GM18519 (cell line): ENCODE data around the gene CACFD1.

Source experiments
- ATAC-seq: cut with Tn5 transposase; IDR thresholded peaks from one replicate; pipeline ENCODE4 v1.9.1; 2021; ENCODE audit warnings: mild to moderate bottlenecking, moderate library complexity; ENCODE audit not compliant: unreplicated experiment, low FRiP score

CACFD1 gene

GRCh38 chr9:133477461-133477860 is 17.7 kb downstream of the CACFD1 start:
- ATAC-seq: no peak

DNA sequence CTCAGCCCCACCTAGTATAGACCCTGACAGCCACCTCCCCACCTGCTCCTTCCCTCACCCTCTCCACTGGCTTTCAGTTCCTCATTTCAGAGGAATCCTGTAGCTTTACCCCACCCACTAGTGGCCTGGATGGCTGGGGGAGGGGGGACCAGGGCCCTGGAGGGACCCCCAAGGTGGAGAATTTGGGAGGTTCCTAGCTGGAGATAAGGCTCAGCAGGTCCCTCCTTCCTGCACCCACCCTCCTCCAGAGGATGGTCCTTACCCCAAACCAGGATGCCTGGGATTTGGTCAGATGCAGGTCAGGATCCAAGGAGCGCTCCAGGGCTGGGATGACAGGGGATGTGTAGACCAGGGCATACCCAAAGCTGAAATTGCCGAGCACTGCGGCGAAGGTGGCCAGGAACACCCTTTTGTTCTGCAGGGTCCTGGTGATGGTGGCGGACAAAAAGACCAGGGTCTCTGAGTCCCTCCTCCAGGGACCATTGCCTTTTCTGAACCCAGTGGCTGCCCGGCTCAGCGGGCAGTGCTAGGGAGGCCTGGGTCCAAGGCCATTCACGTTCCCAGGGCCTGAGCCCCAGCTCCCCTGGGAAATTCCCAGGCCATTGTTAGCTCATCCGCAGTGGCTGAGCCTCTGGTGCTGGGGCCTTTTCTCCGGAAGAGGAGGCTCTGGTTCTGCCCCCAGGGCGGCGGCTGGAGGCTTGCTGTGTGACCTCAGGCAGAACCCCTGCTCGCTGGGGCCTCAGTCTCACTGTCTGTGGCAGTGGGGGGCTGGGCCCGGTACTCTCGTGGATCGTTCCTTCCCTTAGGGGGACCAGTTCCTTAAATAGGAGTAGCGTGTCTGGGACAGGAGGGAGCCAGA is 18.4 kb downstream of the CACFD1 start:
- ATAC-seq: peak; percentile 14

GRCh38 chr9:133478851-133479711 is 19.3 kb downstream of the CACFD1 start, which contains the start of gene SLC2A6:
SLC2A6 (minus strand) TSS chr9:133479099; CDS start chr9:133479059, 40 bp downstream.
- ATAC-seq: peak; percentile 74

- ATAC-seq: no peak
These were observed 23.8 kb downstream of the CACFD1 start for GRCh38 chr9:133483611-133484010.

- no peak for ATAC-seq
These were observed 25.1 kb downstream of the CACFD1 start for GRCh38 chr9:133484671-133485437.

DNA sequence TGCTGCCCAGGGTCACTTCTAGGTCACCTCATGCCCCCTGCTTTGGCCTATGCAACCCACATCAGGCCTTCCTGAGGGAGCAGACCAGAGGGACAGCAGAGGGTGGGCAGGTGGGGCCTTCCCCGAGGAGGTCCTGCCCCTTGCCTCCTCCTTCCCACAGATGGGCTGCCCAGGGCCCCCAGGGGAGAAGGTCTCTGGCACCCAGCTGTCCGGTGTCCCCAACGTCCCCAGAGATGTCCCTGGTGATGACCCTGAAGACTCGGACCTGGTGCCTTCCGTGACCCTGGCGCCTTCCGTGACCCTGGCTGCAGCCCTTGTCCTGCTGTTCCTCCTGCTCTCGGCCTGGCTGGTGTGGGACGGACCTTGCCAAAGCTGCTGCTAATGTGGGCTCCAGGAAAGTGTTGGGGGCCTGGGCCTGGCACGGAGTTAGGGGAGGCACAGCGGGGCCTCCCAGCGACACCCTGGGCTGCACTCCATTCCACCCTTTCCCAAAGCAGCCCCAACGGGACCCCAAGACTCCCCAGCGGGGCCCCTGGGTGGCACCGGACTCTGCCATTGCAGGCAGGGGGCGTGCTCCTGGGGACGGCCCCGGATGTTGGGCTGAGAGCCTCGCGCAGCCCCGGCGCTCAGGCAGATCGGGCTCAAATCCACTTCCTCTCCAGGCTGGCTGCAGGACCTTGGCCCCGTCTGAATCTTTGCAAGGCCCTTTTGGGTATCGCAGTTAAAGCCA is 25.9 kb downstream of the CACFD1 start:
- ATAC-seq: no peak

GRCh38 chr9:133487331-133487725 is 27.6 kb downstream of the CACFD1 start:
- ATAC-seq: no peak

DNA sequence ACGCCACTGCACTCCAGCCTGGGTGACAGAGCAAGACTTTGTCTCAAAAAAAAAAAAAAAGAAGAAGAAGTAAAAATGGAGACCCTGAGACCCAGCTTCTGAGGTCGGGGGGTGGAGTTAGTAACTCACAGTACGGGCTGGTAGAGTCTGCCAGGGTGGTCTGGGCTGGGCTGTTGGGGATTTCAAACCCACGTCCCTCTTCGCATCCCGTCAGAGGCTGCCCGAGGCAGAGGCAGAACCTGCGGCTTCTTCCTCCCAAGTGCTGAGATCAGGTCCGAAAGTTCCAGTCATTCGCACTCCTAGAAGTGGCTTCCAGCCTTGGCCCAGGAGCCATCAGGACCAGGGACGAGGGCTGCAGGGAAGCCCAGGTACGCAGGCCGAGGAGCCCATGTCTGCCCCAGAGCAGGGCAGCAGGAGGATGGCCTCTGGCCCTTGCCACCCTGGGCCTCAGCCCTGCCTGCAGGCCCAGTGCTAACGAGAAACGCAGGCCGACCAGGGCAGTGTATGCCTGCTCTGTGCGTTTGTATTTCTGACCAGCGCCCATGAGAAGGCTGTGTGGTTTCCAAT is 29.0 kb downstream of the CACFD1 start:
- no peak for ATAC-seq

GRCh38 chr9:133489253-133490190 is 29.7 kb downstream of the CACFD1 start:
- no peak for ATAC-seq

GRCh38 chr9:133490201-133490681 is 30.5 kb downstream of the CACFD1 start:
- ATAC-seq: no peak

DNA sequence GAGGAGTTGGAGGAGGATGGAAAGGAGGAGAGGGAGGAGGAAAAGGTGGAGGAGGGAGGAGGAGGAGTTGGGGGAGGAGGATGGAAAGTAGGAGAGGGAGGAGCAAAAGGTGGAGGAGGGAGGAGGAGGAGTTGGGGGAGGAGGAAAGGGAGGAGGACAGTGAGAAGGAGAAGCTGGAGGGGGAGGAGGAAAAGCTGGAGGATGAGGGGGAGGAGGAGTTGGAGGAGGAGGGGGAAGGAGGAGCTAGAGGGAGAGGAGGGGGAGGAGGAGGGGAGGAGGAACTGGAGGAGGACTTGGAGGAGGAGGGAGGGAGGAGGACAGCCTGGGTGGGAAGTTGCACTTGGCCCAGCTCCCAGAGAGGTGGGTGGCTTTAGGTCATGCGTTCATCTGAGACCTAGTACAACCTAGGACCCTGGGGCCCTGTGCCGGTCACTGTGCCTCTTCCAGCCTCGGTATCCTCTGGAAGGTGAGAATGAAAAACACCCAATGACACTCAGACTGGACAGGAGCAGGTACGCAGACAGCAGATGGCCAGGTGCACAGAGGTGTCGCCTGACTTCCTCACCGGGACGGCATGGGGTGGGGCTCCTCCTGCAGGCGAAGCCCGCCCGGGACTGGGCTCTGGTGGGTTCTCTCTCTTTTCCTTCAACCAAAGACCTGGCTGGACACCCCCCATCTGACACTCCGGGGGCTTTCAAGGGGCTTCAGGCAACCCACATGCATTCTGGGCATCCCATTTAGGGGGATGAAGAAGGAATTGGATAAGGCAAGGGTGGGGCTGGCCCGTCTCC is 31.3 kb downstream of the CACFD1 start:
- no peak for ATAC-seq

- no peak for ATAC-seq
These were observed 31.8 kb downstream of the CACFD1 start for GRCh38 chr9:133491656-133491925.

DNA sequence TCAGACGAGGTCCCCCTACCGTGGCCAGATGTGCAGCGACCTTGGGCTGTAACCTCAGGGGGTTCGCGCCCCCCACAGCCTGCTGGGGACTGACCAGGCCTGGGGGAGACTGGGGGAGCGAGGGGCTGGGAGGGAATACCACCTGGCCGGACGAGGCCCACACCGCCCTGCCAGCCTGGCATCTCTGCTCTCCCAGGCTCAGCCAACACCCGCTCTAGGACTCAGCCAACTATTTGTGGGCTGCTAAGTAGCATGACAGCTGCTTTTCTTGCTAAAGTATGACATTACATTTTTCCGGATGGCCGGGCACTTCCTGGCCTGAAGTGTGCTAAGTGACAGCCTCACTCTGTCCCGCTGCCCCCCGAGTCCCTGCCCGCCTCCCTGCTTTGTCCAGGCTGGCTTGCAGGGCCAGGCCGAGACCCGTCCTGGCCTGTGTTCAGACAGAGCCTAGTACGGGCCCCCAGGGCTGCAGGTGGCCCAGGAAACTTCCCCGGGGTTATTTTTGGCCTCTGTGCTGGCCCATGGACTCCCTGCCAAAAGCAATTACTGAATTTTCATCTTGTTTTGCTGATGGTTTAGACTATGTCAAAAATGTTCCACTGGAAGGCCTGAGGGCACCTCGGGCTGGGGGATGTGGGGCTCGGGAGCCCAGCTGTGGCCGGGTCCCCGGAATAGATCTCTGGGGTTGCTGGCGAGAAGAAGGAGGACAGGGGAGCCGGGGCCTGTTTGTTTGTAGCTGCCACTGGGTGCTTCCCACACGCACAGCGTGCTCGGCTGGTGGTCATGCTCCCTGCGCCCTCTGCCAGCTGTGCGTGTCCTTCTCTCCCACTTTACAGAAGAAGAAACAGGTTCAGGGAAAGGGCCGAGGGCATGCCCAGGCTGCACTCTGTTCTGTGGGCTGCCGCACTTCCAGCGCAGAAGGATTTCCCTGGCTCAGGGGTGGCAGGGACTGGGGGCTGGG is 32.6 kb downstream of the CACFD1 start:
- no peak for ATAC-seq

DNA sequence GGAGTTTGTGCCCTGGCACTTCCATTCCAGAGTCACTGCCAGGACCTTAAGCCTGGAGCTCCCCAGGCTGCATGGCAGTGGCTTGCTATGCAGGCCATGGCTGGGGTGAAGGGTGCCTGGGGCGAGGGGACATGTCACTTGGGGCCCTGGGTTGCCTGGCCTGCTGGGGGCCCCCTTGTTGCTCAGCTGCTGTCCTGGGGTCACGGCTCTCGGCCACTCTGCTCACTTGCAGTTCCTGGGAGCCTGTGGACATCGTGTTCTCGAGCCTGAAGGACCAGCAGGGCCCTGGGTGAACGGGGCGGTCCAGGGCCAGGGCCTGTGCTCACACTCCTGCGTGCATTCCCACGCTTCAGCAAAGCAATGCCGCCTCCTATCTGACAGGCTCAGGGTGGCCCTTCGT is 33.6 kb downstream of the CACFD1 start:
- ATAC-seq: no peak

DNA sequence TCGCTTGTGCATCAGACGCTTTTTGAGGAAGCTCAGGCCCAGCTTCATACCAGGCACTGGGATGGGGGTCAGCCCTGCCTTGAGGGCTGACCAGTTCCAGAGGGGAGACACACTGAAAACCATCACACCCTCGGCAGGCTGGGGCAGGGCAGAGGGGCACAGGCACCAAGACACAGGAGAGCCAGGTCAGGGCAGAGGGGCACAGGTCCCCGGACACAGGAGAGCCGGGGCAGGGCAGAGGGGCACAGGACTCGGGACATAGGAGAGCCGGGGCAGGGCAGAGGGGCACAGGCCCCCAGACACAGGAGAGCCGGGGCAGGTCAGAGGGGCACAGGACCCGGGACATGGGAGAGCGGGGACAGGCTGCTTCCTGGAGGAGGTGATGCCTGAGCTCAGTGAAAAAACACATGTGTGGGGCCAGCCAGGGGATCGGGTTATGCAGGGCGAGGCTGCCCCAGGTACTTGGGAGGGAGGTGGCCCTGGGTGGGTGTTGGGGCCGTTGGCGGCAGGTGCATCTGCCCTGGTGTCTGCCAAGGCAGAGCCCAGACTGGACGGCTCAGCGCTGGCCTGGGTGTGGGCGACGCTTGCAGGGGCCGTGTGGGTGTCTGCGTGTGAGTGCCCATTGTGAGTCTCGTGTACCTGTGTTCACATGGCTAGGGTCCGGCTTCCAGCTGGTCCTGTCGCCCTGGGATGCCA is 34.2 kb downstream of the CACFD1 start:
- no peak for ATAC-seq

DNA sequence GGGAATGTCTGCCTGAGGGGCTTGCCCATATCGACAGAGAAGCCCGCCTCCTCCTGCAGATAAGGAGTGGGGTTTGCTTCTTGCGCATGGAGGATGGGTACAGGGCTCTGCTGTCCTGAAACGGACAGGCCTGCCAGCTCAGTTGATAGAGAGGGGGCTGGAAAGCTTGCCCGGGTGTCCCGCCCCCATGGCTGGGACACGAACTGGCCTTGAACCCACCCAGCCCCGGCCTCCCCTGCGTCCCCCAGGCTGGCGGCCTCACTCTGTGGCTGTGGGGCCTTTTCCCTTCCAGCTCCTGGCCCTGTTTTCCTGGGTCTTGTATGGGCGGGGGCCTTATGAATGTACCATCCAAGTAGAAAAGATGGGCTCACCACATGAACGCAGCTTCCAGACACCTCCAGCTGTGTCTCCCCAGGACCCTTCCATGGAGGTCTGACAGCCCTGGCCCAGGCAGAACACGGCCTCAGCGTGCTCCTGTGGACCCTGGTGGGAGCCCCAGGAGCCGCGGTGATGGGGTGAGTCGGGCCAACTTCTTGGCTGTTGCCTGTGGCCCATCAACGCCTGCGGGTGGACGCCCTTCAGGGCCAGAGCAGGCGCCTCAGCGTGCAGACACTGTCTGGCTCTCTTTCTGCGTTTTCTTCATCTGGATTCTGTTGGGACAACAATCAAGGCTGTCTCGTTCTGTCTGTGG is 35.0 kb downstream of the CACFD1 start:
- no peak for ATAC-seq
